ENCODE measurements around the gene LYSET.
"Not testable (repeated sequence)": the region's sequence is repeated elsewhere in the genome, so short reads cannot be mapped to it uniquely, and the experiment has no call there.

Gene LYSET, protein sequence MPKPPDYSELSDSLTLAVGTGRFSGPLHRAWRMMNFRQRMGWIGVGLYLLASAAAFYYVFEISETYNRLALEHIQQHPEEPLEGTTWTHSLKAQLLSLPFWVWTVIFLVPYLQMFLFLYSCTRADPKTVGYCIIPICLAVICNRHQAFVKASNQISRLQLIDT

DNA sequence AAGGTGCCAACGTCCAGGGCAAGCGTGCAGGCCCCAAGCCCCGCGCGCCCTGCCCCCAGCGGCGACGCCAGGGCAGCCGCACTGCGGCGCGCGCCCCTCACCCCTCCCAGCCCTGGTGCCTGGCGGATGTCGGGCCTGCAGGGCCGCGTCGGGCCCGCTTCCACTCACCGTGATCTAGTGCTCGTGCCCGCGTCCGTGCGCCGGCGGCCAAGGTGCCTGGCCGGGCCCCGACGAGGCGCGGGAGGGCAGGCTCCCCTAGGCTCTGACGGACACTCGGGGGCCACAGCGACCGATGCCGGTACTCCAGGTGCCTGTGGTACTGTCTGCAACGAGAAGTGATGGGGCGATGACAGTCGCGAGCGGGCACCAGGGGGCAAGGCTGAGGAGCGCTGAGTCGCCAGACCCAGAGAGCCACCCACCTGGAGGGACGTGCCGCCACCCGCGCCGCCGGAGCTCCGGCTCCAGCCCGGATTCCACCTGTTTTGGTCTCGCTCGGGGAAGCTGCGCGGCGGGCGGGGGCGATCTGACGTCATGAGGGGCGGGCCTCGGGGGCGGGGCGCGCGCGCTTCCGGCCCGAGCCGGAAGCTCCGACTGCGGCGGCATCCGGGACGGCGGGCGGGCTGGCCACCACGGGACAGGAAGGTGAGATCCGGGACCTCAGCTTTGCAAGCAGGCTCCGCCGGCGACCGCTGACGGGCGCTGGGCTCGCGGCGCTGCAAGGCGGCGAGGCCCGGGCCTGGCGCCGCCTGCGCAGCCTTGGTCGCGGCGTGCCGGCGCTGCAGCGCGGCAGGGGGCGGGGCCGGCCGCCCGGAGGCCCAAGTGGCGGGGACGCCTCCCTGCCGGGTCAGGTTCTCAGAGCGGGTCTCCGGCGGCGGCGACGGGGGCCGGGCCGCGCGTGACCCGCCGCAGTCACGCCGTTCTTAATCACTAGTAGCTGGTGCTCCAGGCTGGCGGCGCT is at the start of gene LYSET, which contains the start of gene MOAP1:
Gene LYSET, plus strand, starts transcription at position 927 of the 958 bp plus-strand sequence. CDS start 89 bp downstream, outside the sequence.
Gene MOAP1, minus strand, starts transcription at position 507 of the 958 bp plus-strand sequence. CDS start 655 bp downstream, outside the sequence.
- FAIRE-seq = no peak

DNA sequence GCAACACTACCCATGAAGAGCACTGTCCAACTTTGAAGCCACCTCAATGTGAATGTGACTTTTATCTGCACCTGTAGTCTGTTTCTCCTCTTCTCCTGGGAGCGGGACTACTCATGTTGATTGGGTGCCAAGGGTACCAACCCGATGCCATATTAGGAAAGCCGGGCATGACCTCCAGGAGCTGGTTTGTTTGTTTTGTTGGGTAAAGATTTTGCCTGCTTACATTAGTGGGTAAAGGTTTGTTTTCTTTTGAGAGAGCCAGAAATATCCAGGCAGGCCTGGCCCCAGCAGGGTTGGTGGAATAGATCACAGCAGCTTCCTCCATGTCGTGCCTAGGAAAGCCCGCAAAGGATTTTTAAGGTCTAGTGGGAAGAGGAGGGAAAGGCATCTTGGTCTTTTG is 49.7 kb upstream of the LYSET start:
- FAIRE-seq = no peak

GRCh38 chr14:93136009-93136408 is 49.1 kb upstream of the LYSET start:
- FAIRE-seq = no peak

- FAIRE-seq = not testable (repeated sequence)
These were observed 48.6 kb upstream of the LYSET start for GRCh38 chr14:93136508-93136907.

- no peak for FAIRE-seq
These were observed 47.3 kb upstream of the LYSET start for GRCh38 chr14:93137864-93138263.

- FAIRE-seq = no peak
These were observed 42.1 kb upstream of the LYSET start for GRCh38 chr14:93142854-93143652.

- FAIRE-seq = no peak
These were observed 39.0 kb upstream of the LYSET start for GRCh38 chr14:93146119-93146518.

DNA sequence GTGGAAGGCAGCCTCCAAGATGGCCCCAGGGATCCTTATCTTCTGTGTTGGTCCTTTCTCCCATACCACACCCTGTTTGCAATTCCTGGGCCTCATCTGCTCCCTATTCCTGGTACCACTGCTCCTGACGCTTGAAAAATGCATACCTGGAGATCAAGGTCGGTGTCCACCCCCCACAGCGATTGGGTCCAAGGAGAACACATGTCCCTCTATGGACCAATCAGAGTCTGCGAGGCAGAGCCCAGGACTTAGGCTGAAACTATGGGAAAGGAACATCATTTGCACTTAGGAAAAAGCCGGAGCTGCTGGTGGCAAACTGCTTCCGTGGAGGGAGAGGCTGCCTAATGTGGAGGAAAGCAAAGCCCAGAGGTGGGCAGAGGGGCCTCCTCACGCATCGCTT is 36.1 kb upstream of the LYSET start:
- no peak for FAIRE-seq

GRCh38 chr14:93150227-93151208 is 34.6 kb upstream of the LYSET start:
- FAIRE-seq = no peak

DNA sequence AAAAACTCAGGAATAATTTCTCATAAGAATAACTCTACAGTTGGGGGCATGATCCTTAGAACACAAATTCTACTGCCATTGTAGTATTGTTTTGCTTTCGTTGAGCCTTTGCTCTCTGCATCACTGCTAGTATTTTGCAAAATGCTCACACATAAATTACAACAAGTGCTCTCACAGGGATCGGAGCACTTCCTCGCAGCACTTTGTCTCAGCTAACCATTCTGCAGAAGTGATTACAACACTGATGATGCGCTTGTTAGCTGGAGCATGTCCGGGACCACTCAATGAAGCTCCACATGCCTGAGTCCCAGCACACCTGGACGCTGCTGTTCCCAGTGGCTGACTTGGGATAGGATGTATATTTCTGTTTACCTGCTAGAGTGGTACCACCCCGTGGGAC is 32.0 kb upstream of the LYSET start:
- FAIRE-seq = no peak

GRCh38 chr14:93155667-93156066 is 29.4 kb upstream of the LYSET start:
- FAIRE-seq = no peak

DNA sequence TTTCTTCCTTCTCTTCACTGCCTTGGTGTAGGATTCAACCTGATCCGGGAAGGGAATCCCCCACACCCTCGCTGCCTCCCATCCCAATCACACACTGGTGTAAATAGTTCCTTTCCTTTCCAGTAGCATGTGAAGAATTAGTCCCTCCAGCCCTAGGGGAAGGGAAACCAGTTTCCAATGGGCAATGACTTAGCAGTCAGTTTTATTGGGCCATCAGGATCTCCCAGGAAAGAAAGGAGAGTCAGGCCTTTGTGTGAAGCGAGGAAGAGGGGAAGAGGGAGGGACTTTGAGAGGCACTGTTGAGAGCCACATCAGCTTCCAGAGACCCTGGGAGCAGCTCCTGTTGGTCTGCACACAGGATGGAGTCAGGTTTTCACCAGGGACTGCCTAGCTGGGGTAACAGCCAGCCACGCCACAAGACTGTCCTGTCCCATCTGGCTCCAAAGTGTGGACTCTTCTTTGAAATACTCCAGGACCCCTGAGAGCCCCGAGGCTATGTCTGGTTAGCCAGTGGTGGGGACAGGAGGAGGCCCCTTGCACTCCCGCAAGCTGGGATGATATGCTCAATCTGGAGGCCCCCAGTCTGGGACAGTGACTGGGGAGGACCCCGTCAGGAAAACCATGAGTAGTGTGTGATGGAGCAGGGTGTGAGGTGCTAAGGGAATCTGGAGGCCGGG is 28.3 kb upstream of the LYSET start:
- FAIRE-seq = no peak

- not testable (repeated sequence) for FAIRE-seq
These were observed 26.8 kb upstream of the LYSET start for GRCh38 chr14:93158349-93158748.

DNA sequence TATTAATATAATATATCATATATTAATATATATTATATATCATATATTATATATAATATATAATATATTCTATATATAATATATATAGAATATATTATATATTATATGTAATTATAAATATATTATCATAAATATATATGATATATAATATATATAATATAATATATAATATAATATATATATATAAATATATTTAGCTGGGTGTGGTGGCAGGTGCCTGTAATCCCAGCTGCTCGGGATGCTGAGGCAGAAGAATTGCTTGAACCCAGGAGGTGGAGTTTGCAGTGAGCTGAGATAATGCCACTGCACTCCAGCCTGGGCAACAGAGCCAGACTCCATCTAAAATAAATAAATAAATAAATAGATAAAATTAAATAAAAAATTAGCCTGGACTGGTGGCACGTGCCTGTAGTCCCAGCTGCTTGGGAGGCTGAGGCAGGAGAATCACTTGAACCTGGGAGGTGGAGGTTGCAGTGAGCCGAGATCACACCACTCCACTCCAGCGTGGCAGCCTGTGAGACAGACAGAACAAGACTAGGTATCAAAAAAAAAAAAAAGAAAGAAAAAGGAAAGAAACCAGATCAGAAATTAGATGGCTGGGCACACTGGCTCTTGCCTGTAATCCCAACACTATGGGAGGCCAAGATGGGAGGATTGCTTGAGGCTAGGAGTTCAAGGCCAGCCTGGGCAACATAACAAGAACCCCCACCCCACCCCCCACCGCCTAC is 25.3 kb upstream of the LYSET start:
- not testable (repeated sequence) for FAIRE-seq

GRCh38 chr14:93160353-93160801 is 24.7 kb upstream of the LYSET start:
- no peak for FAIRE-seq

- no peak for FAIRE-seq
These were observed 23.6 kb upstream of the LYSET start for GRCh38 chr14:93161411-93161940.

DNA sequence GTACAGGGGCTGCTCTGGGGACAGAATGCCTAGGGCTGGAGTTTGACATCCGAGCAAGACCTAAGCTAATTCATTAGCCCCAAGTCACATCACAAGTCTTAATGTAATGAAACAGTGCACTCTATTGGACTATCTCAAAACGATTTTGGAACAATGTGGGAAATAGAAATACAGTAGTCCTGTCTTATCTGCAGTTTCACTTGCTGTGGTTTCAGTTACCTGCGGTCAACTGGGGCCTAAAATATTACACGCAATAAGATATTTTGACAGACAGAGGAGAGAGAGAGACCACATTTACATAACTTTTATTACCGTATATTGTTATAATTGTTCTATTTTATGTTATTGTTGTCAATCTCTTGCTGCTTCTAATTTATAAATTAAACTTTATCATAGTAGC is 21.6 kb upstream of the LYSET start:
- FAIRE-seq = no peak

DNA sequence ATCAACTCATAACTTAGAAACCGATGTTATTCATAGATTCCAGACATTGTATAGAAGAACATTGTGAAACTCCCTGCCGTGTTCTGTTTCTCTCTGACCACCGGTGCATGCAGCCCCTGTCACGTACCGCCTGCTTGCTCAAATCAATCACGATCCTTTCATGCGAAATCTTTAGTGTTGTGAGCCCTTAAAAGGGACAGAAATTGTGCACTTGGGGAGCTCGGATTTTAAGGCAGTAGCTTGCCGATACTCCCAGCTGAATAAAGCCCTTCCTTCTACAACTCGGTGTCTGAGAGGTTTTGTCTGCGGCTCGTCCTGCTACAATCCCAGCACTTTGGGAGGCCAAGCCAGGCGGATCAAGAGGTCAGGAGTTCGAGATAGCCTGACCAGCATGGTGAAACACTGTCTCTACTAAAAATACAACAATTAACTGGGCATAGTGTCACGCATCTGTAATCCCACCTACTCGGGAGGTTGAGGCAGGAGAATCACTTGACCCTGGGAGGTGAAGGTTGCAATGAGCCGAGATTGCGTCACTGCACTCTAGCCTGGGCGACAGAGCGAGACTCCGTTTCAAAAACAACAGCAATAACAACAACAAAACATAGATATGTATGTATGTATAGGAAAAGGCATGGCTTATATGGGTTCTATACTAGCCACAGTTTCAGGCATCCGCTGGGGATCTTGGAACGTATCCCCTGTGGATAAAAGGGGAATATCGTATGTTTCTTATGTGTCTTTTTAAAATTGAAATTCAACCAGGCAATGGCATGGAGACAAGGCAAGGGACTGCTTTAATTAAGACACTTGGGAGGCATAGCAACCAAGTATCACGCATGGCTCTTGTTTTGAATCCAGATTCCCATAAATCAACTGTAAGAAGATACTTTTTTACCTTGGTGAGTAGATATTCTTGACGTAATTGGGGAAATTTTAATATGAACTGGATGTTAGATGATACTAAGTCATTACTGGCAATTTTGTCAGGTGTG is 19.5 kb upstream of the LYSET start:
- FAIRE-seq = not testable (repeated sequence)

- FAIRE-seq = not testable (repeated sequence)
These were observed 16.5 kb upstream of the LYSET start for GRCh38 chr14:93168610-93169009.
